Naive thymus-derived CD4-positive, alpha-beta T cell (primary cell): ENCODE data around the gene RACGAP1. TPM values are rescaled to one million over a fixed set of nuclear protein-coding genes. Genes with fewer than 3 reads are reported as not detected.
A peak's percentile ranks its signal among the peaks of the same experiment; 100 is the strongest.

Source experiments
- ATAC-seq: fragments of 150-1000 bp; cut with Tn5 transposase; 2 replicates; pipeline ENCODE4 v1.10.0; 2021; ENCODE audit warnings: mild to moderate bottlenecking, moderate library complexity
- CTCF ChIA-PET: fragments of 350-600 bp; sonication (Branson Sonifier 250); formaldehyde crosslinking; loops from one replicate; lab custom pipeline; 2021; ENCODE audit warnings: antibody characterized with exemption; lab: Charles Lee
- POLR2A ChIA-PET: fragments of 350-600 bp; sonication (Branson Sonifier 250); formaldehyde crosslinking; loops from one replicate; lab custom pipeline; 2021; ENCODE audit warnings: antibody characterized with exemption, inconsistent platforms; lab: Charles Lee
- DNase-seq, 9 donors: peaks; one replicate each; pipeline versions ENCODE4 v3.0.0 to v3.0.0-alpha.2; 2020 to 2022; ENCODE audit warnings: mixed read lengths in 1 of 9
- H3K27ac ChIP-seq: one replicate; pipeline ENCODE4 v1.7.0; 2013; ENCODE audit warnings: mild to moderate bottlenecking, low read depth, low read length, moderate library complexity
- H3K27me3 ChIP-seq, 2 donors: one replicate each; pipeline ENCODE4 v1.7.0; 2013; ENCODE audit warnings: low read length in 2 of 2, mild to moderate bottlenecking in 2 of 2, moderate library complexity in 2 of 2; ENCODE audit not compliant: control insufficient read depth in 2 of 2, insufficient read depth in 2 of 2
- H3K36me3 ChIP-seq, 3 experiments: 1 replicate in 2 of 3; 2 replicates in 1 of 3; pipeline ENCODE4 v1.7.0; 2013; ENCODE audit warnings: low read length in 3 of 3, mild to moderate bottlenecking in 3 of 3, moderate library complexity in 1 of 3; ENCODE audit not compliant: insufficient read depth in 3 of 3, control insufficient read depth in 2 of 3
- H3K4me1 ChIP-seq, 2 donors: one replicate each; pipeline ENCODE4 v1.7.0; 2013; ENCODE audit warnings: low read length in 2 of 2, mild to moderate bottlenecking in 2 of 2, moderate library complexity in 1 of 2; ENCODE audit not compliant: control insufficient read depth in 2 of 2, insufficient read depth in 2 of 2
- H3K4me3 ChIP-seq: 2 replicates; pipeline ENCODE4 v1.7.0; 2013; ENCODE audit warnings: mild to moderate bottlenecking, low read length
- H3K9me3 ChIP-seq, 3 experiments: 1 replicate in 2 of 3; 2 replicates in 1 of 3; pipeline ENCODE4 v1.7.0; 2013; ENCODE audit warnings: low read length in 3 of 3; ENCODE audit not compliant: control insufficient read depth in 2 of 3
- H3K27ac Mint-ChIP-seq, 9 donors: one replicate each; pipeline ENCODE4 v1.8.0; 2020 to 2022; ENCODE audit warnings: mixed read lengths in 9 of 9, mild to moderate bottlenecking in 8 of 9, moderate library complexity in 5 of 9, inconsistent platforms in 2 of 9
- H3K27me3 Mint-ChIP-seq, 5 donors: one replicate each; pipeline ENCODE4 v1.8.0; 2021 to 2022; ENCODE audit warnings: mixed read lengths in 5 of 5, mild to moderate bottlenecking in 1 of 5
- H3K36me3 Mint-ChIP-seq, 5 donors: one replicate each; pipeline ENCODE4 v1.8.0; 2020 to 2022; ENCODE audit warnings: mixed read lengths in 5 of 5, mild to moderate bottlenecking in 3 of 5, inconsistent platforms in 1 of 5
- H3K4me1 Mint-ChIP-seq, 7 donors: one replicate each; pipeline ENCODE4 v1.8.0; 2020 to 2022; ENCODE audit warnings: mixed read lengths in 7 of 7, mild to moderate bottlenecking in 3 of 7, inconsistent platforms in 1 of 7
- H3K4me3 Mint-ChIP-seq, 10 donors: one replicate each; pipeline ENCODE4 v1.8.0; 2020 to 2022; ENCODE audit warnings: mild to moderate bottlenecking in 10 of 10, mixed read lengths in 10 of 10, moderate library complexity in 6 of 10, inconsistent platforms in 2 of 10
- H3K9me3 Mint-ChIP-seq, 11 donors: one replicate each; pipeline ENCODE4 v1.8.0; 2020 to 2022; ENCODE audit warnings: mixed read lengths in 11 of 11, mild to moderate bottlenecking in 4 of 11, inconsistent platforms in 1 of 11, moderate library complexity in 1 of 11
- intact Hi-C, 2 donors: fragments of 100-400 bp; cut with micrococcal nuclease; formaldehyde crosslinking; loops; one replicate each; pipeline ENCODE4 v1.15.1; 2023
- polyA plus RNA-seq, 2 donors: library from polyadenylated mRNA; unstranded; fragments of 300-500 nt; fragmentation: Illumina TruSeq; gene quantifications; one replicate each; pipeline ENCODE4 v1.2.3, GENCODE V29; 2021
- total RNA-seq, 6 experiments: library from RNA in 5 of 6; stranded (reverse) in 5 of 6; gene quantifications; 1 replicate in 5 of 6; 2 replicates in 1 of 6; pipeline ENCODE4 v1.2.3 and lab custom pipeline; 2021 to 2026

The RACGAP1 gene
- total and polyA plus RNA-seq, 7 experiments from 2014 or later, result 4.2 to 111 (median 8.6) TPM

DNA sequence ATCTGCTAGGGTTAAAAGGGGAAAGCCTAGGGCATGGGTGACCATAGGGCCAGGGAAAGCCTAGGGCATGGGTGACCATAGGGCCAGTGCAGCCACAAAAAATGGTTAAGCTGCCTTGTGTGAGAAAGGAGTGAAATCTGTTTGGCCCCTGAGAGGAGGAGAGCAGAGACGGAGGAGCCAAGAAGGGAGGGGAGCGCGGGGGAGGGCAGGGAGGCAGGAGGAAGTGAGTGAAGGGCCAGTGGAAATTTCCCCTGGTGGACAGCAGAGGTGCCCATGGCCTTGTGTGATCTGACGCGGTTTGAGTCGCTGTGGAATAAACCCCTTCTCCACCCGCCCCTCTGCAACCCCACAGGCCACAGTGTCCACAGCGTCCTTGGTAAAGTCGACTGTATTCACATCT is 53.2 kb downstream of the RACGAP1 start:
- H3K4me1 ChIP-seq, result peaks cover 0 to 8% of the 10 kb centered on the region in 2 donors
- Mint-ChIP-seq H3K4me3 (no peak overlapping the region), H3K4me1 (peaks cover 0 to 7% (median under 1%) of the 10 kb centered on the region in 7 donors), H3K9me3 (peaks cover 0 to 3% (median 0%) of the 10 kb centered on the region in 11 donors), H3K27ac (no peak overlapping the region), H3K36me3 (no peaks in the 10 kb centered on the region), H3K27me3 (peaks cover 0 to 5% (median 0%) of the 10 kb centered on the region in 5 donors)
- ChIA-PET POLR2A (no interaction called here), CTCF (no interaction called here)
- H3K4me3 ChIP-seq, result no peak overlapping the region
- no peak for ATAC-seq
- no peak overlapping the region for H3K27ac ChIP-seq
- no peaks in the 10 kb centered on the region for H3K9me3 ChIP-seq
- intact Hi-C loops, result no loop called here
- H3K36me3 ChIP-seq, result no peaks in the 10 kb centered on the region
- H3K27me3 ChIP-seq, result no peaks in the 10 kb centered on the region
- DNase-seq, result no peak

GRCh38 chr12:49971141-49971540 is 54.2 kb downstream of the RACGAP1 start:
- Mint-ChIP-seq H3K36me3 (no peaks in the 10 kb centered on the region), H3K27me3 (peaks cover 4 to 10% (median 6%) of the 10 kb centered on the region in 5 donors), H3K9me3 (peaks cover 0 to 4% (median 0%) of the 10 kb centered on the region in 11 donors), H3K4me1 (peaks cover 0 to 12% (median 4%) of the 10 kb centered on the region in 7 donors), H3K27ac (no peak overlapping the region), H3K4me3 (no peak overlapping the region)
- H3K36me3 ChIP-seq, result no peaks in the 10 kb centered on the region
- no peak overlapping the region for H3K4me3 ChIP-seq
- no peak overlapping the region for H3K27ac ChIP-seq
- no peaks in the 10 kb centered on the region for H3K9me3 ChIP-seq
- POLR2A ChIA-PET, result no interaction called here
- peaks cover 0 to 9% of the 10 kb centered on the region in 2 donors for H3K4me1 ChIP-seq
- CTCF ChIA-PET, result no interaction called here
- DNase-seq, result no peak
- intact Hi-C loops, result no loop called here
- no peaks in the 10 kb centered on the region for H3K27me3 ChIP-seq
- ATAC-seq, result no peak

- intact Hi-C loops, result no loop called here
- CTCF ChIA-PET, result no interaction called here
- DNase-seq (no peak), ATAC-seq (no peak)
- Histone ChIP-seq H3K36me3 (no peaks in the 10 kb centered on the region), H3K4me1 (peaks cover 0 to 9% of the 10 kb centered on the region in 2 donors), H3K9me3 (no peaks in the 10 kb centered on the region), H3K27ac (no peak overlapping the region), H3K27me3 (no peaks in the 10 kb centered on the region), H3K4me3 (no peak overlapping the region)
- Mint-ChIP-seq H3K36me3 (no peaks in the 10 kb centered on the region), H3K4me1 (peaks cover 0 to 12% (median 4%) of the 10 kb centered on the region in 7 donors), H3K27me3 (peaks cover 7 to 13% (median 11%) of the 10 kb centered on the region in 5 donors), H3K27ac (no peak overlapping the region), H3K4me3 (no peak overlapping the region), H3K9me3 (peaks cover 0 to 4% (median 0%) of the 10 kb centered on the region in 11 donors)
- POLR2A ChIA-PET, result interaction anchor here (0.6 kb wide), 1 partner anchor 1018 kb away, joined by 3 read pairs; no protein-coding TSS in a partner anchor
These were observed 54.6 kb downstream of the RACGAP1 start for GRCh38 chr12:49970658-49971057.

- POLR2A ChIA-PET, result no interaction called here
- Histone ChIP-seq H3K4me3 (no peak overlapping the region), H3K9me3 (no peaks in the 10 kb centered on the region), H3K27ac (no peak overlapping the region), H3K27me3 (no peaks in the 10 kb centered on the region), H3K4me1 (peaks cover 0 to 9% of the 10 kb centered on the region in 2 donors), H3K36me3 (no peaks in the 10 kb centered on the region)
- H3K36me3 Mint-ChIP-seq, result no peaks in the 10 kb centered on the region
- no peak for DNase-seq
- no peak overlapping the region for H3K27ac Mint-ChIP-seq
- no peak overlapping the region for H3K4me3 Mint-ChIP-seq
- H3K27me3 Mint-ChIP-seq, result peaks cover 13 to 16% (median 14%) of the 10 kb centered on the region in 5 donors
- no peak for ATAC-seq
- peaks cover 0 to 4% (median 0%) of the 10 kb centered on the region in 11 donors for H3K9me3 Mint-ChIP-seq
- intact Hi-C loops, result no loop called here
- CTCF ChIA-PET, result no interaction called here
- peaks cover 0 to 12% (median 4%) of the 10 kb centered on the region in 7 donors for H3K4me1 Mint-ChIP-seq
These were observed 55.5 kb downstream of the RACGAP1 start for GRCh38 chr12:49969651-49970429.

- no peak overlapping the region for H3K27ac ChIP-seq
- peaks cover 0 to 12% (median 4%) of the 10 kb centered on the region in 7 donors for H3K4me1 Mint-ChIP-seq
- no peak overlapping the region for H3K4me3 ChIP-seq
- peaks cover 19 to 24% (median 22%) of the 10 kb centered on the region in 5 donors for H3K27me3 Mint-ChIP-seq
- no peak overlapping the region for H3K27ac Mint-ChIP-seq
- no peaks in the 10 kb centered on the region for H3K27me3 ChIP-seq
- H3K4me3 Mint-ChIP-seq, result peak overlapping the region in 1 of 10 donors; percentile 13
- H3K9me3 Mint-ChIP-seq, result peaks cover 0 to 4% (median 0%) of the 10 kb centered on the region in 11 donors
- ChIA-PET POLR2A (no interaction called here), CTCF (interaction anchor here (2.5 to 4.5 kb wide), 3 partner anchors 29 to 100 kb away, joined by 6 to 42 read pairs (median 30); no protein-coding TSS in a partner anchor)
- no peaks in the 10 kb centered on the region for H3K36me3 ChIP-seq
- ATAC-seq (no peak), DNase-seq (no peak)
- H3K4me1 ChIP-seq, result peaks cover 0 to 9% of the 10 kb centered on the region in 2 donors
- H3K9me3 ChIP-seq, result no peaks in the 10 kb centered on the region
- intact Hi-C loops, result no loop called here
- H3K36me3 Mint-ChIP-seq, result no peaks in the 10 kb centered on the region
These were observed 56.3 kb downstream of the RACGAP1 start for GRCh38 chr12:49969027-49969426.

GRCh38 chr12:49968471-49968870 is 56.8 kb downstream of the RACGAP1 start:
- peaks cover 0 to 12% (median 4%) of the 10 kb centered on the region in 7 donors for H3K4me1 Mint-ChIP-seq
- H3K4me3 Mint-ChIP-seq, result peak overlapping the region in 2 of 10 donors; percentile 25 to 80
- DNase-seq, result no peak
- no peaks in the 10 kb centered on the region for H3K27me3 ChIP-seq
- ChIA-PET POLR2A (no interaction called here), CTCF (interaction anchor here (1.5 to 4.5 kb wide), 5 partner anchors 28 to 100 kb away, joined by 3 to 42 read pairs (median 8); no protein-coding TSS in a partner anchor)
- H3K27me3 Mint-ChIP-seq, result peaks cover 23 to 30% (median 25%) of the 10 kb centered on the region in 5 donors
- no peaks in the 10 kb centered on the region for H3K36me3 ChIP-seq
- peaks cover 0 to 9% of the 10 kb centered on the region in 2 donors for H3K4me1 ChIP-seq
- H3K4me3 ChIP-seq, result no peak overlapping the region
- H3K27ac ChIP-seq, result no peak overlapping the region
- H3K9me3 ChIP-seq, result no peaks in the 10 kb centered on the region
- intact Hi-C loops, result no loop called here
- no peaks in the 10 kb centered on the region for H3K36me3 Mint-ChIP-seq
- no peak for ATAC-seq
- H3K9me3 Mint-ChIP-seq, result peaks cover 0 to 3% (median 0%) of the 10 kb centered on the region in 11 donors
- no peak overlapping the region for H3K27ac Mint-ChIP-seq
